Measurements from ENCODE around the gene FAM168A.

The FAM168A gene

DNA sequence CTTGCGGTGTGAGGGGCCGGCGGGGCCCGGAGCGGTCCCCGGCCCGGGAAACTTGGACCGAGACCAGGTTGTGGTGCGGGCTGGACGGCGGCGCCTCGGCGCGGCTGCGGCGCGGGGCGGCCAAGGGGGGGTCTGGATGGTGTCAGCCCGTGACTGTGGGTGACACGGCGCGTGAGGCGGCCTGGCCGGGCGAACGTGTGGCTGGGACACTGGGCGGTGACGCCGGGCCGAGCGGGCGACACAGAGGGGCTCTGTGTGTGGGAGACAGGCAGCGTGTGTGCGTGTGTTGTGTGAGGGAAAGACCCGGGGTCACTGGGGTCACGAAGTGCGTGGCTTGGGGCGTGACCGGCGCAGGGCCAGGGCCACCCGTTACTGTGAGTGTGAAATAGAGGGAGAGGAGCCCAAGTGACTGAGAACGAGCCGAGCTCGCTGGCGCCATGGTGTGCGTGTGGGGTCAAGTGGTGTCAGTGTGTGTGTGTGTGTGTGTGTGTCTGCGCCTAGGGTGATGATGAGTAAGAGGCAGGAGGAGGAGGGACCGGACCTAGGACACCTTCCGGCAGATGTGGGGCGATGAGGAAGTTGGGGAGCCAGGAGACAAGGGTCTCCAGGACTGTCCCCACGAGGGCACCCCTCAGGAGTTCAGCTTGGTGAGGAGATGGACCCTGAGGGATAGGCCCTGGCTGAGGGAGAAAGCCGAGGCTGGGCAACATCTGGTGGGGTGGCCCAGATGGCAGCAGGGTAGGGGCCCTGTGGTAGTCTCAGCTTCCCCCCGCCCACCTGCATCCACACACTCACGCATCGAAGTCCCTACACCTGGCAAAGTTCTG, 220.9 kb downstream of the FAM168A start:
- H3K27me3 ChIP-seq (replicated peaks), result no peaks in the 10 kb centered on the region
- H3K36me3 ChIP-seq (replicated peaks), result no peaks in the 10 kb centered on the region
- TF ChIP-seq, protein P1, sequence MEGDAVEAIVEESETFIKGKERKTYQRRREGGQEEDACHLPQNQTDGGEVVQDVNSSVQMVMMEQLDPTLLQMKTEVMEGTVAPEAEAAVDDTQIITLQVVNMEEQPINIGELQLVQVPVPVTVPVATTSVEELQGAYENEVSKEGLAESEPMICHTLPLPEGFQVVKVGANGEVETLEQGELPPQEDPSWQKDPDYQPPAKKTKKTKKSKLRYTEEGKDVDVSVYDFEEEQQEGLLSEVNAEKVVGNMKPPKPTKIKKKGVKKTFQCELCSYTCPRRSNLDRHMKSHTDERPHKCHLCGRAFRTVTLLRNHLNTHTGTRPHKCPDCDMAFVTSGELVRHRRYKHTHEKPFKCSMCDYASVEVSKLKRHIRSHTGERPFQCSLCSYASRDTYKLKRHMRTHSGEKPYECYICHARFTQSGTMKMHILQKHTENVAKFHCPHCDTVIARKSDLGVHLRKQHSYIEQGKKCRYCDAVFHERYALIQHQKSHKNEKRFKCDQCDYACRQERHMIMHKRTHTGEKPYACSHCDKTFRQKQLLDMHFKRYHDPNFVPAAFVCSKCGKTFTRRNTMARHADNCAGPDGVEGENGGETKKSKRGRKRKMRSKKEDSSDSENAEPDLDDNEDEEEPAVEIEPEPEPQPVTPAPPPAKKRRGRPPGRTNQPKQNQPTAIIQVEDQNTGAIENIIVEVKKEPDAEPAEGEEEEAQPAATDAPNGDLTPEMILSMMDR (IDR thresholded peaks at IDR 0.05; ENCODE audit: low read depth, low read length, missing control alignments), result no peak
- DNase-seq, result peak; percentile 66
- peak overlapping the region; percentile 84 for H3K4me3 ChIP-seq (ENCODE audit: low read depth, low read length)
- in situ Hi-C loops (cut with HindIII; ENCODE audit: low pct_ligation_motif_present, low sequenced_read_pairs), result no loop called here
- peak overlapping the region; percentile 75 for H3K27ac ChIP-seq

DNA sequence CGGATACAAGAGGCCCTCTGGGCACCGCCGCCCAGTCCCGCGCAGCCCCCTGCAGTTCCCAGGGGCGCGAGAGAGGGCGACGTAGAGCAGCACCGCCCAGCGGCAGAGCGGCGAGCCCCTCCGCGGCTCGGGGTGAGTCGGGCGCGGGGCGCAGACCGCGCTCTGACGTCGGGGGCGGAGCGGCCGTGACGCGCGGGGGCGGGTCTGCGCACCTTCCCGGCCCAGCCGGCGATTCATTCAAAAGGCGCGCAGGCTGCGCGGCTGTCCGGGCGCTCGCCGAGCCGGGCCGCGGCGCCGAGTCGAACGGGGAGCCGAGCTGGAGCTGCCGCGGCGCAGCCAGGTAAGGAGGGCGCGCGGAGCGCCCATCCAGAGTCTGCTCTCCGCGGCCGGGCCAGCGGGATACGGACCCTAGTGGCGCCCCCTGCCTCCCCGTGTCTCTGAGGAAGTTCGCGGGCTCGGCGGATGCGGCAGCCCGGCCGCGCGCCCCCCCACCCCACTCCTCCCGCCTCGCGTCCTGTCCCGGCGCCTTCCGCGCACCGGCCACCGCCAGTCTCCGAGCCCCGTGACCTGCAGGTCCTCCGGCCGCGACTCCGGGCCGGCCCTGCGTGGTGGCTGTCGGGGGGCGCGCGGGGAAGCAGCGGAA, 221.6 kb downstream of the FAM168A start, which contains the start of gene RELT:
Gene RELT (plus strand): TSS at position 240 of the 643 bp plus-strand sequence. CDS start 12,738 bp downstream, outside the sequence.
- in situ Hi-C loops (cut with HindIII; ENCODE audit: low pct_ligation_motif_present, low sequenced_read_pairs), result no loop called here
- TF ChIP-seq, protein P1 (IDR thresholded peaks at IDR 0.05; ENCODE audit: low read depth, low read length, missing control alignments), result peak; percentile 71
- peak; percentile 76 for DNase-seq
- Histone ChIP-seq H3K27ac (peak within 1 kb of the TSS; percentile 75), H3K4me3 (ENCODE audit: low read depth, low read length) (peak within 1 kb of the TSS; percentile 84), H3K36me3 (replicated peaks) (no peaks in the 10 kb centered on the region), H3K27me3 (replicated peaks) (no peaks in the 10 kb centered on the region)

DNA sequence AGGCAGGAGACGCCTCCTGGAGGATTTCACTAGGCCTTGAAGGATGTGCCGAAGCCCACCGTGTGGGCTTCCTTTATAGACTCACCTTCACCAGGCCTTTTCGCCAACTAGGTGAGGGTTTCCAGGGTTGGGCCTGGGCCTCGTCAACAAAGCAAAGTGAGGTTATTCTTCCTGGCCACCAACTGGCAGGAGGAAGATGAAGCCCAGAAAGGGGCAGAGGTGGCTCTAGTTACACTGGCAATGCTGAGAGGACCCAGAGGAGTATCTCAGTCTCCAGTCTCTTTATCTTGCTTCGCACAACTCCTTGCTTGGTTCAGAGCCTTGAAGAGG, 222.1 kb downstream of the FAM168A start:
- in situ Hi-C loops (cut with HindIII; ENCODE audit: low pct_ligation_motif_present, low sequenced_read_pairs), result no loop called here
- Histone ChIP-seq H3K27ac (no peak overlapping the region), H3K4me3 (ENCODE audit: low read depth, low read length) (no peak overlapping the region), H3K36me3 (replicated peaks) (no peaks in the 10 kb centered on the region), H3K27me3 (replicated peaks) (no peaks in the 10 kb centered on the region)
- no peak for DNase-seq
- TF ChIP-seq, protein P1 (IDR thresholded peaks at IDR 0.05; ENCODE audit: low read depth, low read length, missing control alignments), result no peak

DNA sequence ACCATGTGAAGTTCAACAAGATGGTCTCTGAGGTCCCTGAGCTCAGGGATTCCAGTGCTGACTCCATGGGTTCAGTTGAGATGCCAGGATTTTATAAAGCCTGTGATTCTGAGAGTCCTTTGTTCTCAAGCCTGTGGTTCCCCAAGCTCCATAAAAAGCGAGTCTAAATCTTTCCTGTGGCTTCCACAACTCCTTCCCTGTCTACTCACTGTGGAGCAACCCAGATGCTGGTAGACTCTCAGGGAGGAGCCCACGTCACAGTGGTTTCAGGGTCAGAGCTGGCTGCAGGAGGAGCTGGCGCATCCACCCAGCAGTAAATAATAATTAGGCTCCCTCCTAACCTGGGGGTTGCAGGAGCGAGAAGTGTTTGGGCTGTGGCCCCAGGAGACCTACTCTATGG, 223.8 kb downstream of the FAM168A start:
- no peaks in the 10 kb centered on the region for H3K36me3 ChIP-seq (replicated peaks)
- no peak overlapping the region for H3K4me3 ChIP-seq (ENCODE audit: low read depth, low read length)
- in situ Hi-C loops (cut with HindIII; ENCODE audit: low pct_ligation_motif_present, low sequenced_read_pairs), result no loop called here
- TF ChIP-seq, protein P1 (IDR thresholded peaks at IDR 0.05; ENCODE audit: low read depth, low read length, missing control alignments), result no peak
- no peak for DNase-seq
- H3K27ac ChIP-seq, result no peak overlapping the region
- no peaks in the 10 kb centered on the region for H3K27me3 ChIP-seq (replicated peaks)

DNA sequence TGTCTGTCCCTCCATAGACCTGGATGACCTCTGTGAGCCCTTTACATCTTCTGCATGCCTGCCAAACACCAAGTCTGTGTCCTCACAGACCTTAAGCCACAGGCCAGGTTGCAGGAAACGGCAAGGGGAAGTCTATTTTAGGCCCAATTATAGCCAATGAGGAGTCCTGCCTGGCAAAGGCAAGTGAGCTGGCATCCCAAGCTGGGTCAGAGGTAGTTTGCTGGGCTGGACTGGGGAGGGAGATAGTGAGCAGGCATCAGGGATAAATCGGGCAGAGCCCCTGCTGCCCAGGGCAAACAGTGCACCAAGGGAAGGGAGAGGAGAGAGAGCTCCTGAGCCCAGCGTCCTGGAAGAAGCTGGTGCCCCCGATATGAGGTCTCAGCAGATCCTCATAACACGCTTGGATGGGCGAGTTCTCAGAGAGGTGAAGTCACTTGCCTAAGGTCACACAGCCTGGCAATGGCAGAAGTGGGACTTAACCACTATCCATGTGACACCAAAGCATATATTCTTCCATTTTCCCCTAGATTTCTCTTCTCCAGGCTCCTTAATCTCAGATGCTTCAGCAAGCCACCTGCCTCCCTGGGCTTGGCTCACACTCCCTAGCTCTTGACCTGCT, 225.4 kb downstream of the FAM168A start:
- in situ Hi-C loops (cut with HindIII; ENCODE audit: low pct_ligation_motif_present, low sequenced_read_pairs), result no loop called here
- Histone ChIP-seq H3K27me3 (replicated peaks) (no peaks in the 10 kb centered on the region), H3K27ac (no peak overlapping the region), H3K36me3 (replicated peaks) (peaks cover 14% of the 10 kb centered on the region), H3K4me3 (ENCODE audit: low read depth, low read length) (no peak overlapping the region)
- peak; percentile 21 for DNase-seq
- TF ChIP-seq, protein P1 (IDR thresholded peaks at IDR 0.05; ENCODE audit: low read depth, low read length, missing control alignments), result peak; percentile 48

All from brain microvascular endothelial cell (primary cell).